HG03558 (cell line): Measurements from ENCODE around the gene FABP7.

Experiments
- ATAC-seq: cut with Tn5 transposase; IDR thresholded peaks from one replicate; pipeline ENCODE4 v1.9.1; 2021; ENCODE audit warnings: moderate number of reproducible peaks; ENCODE audit not compliant: unreplicated experiment; ENCODE audit errors: extremely low read depth

Gene FABP7

DNA sequence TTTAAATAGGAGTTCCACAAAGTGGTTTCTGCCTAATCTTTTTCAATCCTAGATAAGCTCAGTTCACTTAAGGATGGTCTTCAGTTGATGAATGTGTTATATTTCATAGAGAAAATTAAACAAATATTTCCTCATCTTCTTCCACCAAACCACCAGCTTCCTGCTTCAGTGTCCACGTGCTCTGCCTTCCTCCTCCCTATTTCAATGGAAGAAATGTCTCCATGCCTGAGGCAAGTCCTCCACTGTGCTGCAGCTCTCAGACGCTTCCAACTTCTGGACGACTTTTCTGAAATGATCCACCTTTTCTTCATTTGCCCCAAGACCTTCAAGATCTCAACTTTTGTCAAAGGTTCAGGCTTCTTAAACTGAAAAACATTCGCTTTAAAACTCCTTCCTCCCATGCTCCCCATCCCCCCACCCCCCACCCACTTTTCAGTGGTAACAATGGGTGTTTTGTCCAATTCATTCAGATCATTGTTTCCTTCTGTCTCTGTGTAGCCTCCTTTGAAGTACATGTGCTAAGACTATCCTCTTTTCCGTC, 25.3 kb upstream of the FABP7 start:
- ATAC-seq: no peak

DNA sequence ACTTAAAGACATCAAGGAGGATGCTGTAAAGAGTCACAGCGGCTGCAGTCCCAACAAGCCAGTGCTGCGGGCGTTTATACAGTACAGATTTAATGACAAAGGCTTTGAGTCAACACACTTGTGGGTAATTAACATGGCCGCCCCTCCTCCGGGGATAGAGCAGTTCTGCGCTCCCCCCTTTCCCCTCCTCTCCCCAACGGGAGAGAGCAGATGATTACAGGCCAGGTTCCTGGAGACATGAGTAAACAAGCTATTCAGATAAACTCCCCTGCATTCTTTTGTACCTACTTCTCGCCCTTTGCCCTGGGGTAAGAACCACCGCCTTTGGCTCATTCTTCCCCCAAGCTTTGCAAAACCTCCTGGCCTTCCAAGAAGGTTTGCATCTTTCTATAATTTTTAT, 23.6 kb upstream of the FABP7 start:
- no peak for ATAC-seq

DNA sequence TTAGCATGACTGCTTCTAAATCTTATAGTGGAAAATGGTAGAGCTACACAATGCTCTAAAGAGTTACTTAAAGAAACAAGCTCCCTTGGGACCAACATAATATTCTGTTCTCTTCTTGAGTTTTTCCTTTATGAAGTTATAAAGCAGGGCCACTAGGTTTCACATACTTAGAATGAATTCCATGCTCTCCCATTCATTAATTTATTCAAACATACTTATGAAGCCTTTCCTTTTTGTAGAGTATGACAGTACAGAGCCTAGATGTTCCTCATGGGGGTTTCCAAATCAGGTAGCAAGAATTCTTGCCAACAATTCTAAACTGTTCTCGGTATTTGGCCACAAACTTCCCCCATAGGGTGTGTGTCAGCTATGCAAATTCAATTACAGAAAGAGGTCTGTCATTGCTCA, 20.6 kb upstream of the FABP7 start:
- ATAC-seq: peak; percentile 98

DNA sequence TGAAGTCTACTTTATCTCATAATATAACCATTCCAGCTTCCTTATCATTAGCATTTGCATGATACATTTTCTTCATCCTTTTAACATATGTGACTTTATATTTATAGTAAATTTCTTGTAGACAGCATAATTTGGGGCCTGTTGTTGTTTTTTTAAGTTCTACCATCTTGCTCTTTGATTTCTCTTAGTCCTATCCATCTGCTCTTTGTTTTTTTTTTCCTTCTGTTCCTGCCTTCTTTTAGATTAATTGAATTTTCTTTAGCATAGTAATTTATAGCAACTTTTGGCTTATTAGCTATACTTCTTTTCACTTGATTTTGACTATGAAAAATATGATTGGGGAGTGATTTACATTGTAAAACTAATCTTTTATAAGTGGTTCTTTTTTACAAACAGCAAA, 19.2 kb upstream of the FABP7 start:
- no peak for ATAC-seq

DNA sequence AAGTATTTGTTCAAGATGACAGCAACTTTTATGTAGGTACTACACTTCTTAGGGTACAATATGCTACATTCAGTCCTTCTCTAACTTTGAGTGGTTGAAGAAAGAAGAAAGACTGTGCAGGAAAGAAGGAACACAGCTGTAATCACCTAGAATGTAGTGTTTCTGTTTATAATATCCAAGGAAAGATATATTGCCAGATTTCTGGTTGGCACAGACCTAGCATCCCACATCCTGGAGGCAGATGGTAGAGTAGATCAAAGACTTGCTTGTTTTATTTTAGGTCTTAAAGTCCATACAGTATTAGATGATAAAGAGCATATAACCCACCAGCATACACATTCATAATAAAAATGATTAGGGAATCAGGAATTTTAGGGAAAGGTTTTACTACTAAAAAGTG, 13.3 kb upstream of the FABP7 start:
- no peak for ATAC-seq

DNA sequence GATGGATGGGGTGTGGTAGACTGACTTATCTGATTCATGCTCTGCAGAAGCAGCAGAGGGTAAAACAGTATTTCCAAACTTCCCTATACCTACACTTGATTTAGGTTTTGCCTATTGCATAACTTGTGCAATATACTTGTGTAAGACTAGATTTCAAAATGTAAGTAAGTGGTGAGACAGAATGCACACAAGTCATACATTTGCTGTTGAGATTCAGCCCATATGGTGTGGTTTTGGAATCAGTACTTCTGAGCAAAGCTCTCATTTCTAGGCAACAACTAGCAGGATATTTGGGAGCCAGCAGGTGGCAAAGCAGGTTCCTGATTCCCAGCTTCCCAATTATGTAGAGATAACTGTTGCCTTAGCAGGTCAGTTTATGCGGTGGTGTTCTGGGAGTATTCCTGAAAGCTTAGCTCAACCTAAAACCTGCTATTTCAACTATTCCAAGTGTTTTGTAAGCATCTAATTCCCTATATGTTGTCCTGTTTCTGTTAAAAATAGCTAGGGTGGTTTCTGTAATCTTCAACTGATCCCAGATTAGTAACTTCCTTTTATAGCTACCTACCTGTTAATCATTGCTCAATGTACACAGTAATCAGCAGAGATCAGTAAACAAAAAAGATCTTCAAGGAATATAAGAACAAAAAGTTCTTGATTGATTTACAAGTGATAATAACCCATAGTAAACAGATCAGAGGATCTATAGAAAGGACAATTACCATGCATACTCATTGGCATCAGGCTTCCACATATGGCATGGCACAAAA, 8.5 kb upstream of the FABP7 start:
- ATAC-seq: no peak

DNA sequence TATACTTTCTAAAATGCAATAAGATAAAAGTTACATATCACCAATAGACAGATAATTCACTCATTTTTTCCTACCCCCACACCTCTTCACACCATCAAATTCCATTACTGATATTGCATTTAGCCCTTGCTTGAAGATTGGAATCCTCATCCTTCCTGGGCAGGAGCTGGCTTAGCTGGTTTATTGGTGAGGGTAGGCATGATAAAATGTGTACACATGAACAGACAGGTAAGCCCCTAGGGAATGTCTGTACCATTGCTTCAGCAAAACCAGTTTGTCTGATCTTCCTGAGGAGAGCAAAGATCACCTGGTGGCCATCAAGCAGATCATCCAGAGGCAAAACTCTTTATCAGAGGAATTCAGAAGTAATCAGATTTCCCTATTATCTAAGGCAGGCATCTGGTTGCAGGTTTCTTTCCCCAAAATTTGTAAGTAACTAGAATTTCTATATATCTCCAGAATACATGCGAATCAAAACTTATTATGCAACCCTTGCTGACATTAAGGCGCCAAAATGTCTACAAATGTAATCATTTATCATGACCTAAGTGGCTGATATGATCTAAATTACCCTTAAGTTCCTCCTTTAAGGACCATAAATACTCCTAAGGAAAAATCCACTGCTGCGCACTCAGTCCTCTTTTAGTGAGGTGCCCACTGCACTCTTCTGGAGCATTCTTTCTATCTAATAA, 6.6 kb upstream of the FABP7 start:
- no peak for ATAC-seq

DNA sequence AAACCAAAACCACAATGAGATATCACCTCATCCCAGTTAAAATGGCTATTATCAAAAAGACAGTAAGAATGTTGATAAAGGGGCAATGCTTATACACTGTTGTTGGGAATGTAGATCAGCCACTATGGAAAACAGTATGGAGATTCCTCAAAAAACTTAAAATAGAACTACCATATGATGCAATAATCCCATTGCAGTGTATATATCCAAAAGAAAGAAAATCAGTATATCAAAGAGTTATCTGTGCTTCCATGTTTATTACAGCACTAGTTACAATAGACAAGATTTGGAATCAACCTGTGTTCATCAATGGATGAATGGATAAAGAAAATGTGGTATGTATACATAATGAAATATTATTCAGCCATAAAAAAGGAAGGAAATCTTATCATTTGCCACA, 3.5 kb upstream of the FABP7 start:
- ATAC-seq: no peak

DNA sequence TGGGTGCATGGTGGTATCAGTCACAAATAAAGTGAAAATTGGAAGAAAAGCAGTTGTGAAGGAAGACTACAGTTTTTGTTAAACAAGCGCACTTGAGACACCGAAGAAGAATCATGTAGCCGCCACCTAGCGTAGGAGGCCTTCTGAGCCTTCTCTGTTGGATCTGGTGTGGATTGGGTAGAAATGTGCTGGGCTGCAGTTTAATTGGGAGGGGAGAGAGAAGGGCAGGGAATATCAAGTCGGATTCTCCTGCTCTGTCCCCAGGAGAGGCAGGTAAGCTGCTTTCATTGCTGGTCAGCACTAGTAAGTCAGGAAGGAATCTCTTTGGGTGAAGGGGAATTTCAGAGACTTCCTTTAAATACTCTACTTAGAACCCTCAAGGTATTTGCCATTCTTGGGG, 1.2 kb upstream of the FABP7 start:
- no peak for ATAC-seq

DNA sequence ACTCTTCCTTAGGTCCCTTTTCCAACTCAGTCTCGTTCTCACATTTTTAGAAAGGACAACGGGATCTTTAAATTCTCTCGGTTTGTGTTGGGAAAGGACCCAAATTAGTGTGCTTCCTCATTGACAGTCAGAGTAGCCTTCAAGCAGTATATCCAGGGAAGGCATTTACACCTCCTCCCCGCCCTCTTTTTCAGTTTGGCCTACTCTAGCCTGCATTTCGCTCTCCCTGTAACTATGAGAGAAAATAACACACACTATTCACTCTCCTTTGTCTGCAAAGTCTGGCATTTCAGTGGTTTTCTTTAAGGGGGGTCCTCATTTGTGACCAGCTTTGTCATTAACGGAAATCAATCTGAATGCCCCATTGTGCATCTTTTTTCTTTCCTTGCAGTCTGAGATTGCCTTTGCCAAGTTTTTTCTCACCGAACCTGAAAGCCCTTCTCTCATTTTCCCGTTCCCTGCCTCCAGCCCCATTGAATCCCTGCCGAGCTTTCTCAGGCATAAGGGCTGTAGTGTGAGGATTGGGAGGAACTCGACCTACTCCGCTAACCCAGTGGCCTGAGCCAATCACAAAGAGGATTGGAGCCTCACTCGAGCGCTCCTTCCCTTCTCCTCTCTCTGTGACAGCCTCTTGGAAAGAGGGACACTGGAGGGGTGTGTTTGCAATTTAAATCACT, 393 bp upstream of the FABP7 start:
- no peak for ATAC-seq

DNA sequence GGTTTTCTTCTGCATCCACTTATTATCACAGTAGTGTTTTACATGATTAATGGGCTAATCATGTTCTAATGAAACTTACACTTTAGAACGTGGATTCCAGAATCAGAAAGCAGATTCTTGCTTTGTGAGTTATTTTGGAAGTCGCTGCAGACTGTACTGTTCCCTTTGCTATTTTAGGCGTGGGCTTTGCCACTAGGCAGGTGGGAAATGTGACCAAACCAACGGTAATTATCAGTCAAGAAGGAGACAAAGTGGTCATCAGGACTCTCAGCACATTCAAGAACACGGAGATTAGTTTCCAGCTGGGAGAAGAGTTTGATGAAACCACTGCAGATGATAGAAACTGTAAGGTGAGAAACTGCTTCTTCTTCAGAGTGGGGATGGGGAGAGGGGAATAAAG, 598 bp downstream of the FABP7 start:
- no peak for ATAC-seq

DNA sequence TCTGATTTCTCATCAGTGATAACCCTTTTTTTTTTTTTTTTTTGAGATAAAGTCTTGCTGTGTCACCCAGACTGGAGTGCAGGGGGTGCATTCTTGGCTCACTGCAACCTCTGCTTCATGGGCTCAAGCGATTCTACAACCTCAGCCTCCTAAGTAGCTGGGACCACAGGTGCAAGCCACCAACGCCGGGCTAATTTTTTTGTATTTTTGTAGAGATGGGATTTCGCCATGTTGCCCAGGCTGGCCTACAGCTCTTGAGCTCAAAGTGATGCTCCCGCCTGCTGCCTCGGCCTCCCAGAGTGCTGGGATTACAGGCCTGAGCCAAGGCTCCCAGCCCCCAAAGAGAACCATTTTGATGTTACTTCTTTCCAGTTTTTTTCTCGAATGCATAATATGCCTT, 2.2 kb downstream of the FABP7 start:
- no peak for ATAC-seq

DNA sequence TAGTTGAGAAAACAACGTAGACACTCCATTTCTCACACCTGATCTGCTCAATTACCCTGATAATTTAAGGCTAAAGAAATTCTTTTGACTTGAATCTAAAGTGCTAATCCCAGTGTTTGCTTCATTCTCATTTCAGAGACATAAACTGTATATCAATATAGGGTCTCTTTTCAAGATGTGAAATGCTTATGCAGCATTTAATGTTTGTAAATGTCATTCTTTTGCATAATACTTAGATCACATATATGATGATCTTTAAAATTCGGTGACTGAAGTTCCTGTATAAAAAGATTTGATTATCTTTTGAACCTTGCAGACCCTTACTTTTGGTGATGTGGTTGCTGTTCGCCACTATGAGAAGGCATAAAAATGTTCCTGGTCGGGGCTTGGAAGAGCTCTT, 3.9 kb downstream of the FABP7 start:
- no peak for ATAC-seq

DNA sequence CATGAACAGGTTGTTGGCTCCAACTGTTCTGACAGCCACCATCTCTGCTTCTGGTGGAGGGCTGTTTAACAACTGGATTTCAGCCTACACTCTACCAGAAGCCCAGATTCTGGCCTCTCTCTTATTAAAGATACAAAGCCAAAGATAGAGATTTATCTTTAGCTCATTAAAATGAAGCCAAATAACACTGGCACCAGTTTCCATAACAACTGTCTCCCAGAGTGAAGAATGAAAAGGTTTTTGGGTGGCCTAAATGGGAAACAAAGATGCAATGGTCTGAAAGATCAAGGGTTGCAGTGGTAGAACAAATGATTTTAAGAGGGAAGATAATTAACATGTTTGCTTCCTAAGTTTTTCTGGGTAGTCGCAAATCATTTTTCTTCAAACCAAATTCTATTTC, 6.4 kb downstream of the FABP7 start:
- ATAC-seq: no peak

DNA sequence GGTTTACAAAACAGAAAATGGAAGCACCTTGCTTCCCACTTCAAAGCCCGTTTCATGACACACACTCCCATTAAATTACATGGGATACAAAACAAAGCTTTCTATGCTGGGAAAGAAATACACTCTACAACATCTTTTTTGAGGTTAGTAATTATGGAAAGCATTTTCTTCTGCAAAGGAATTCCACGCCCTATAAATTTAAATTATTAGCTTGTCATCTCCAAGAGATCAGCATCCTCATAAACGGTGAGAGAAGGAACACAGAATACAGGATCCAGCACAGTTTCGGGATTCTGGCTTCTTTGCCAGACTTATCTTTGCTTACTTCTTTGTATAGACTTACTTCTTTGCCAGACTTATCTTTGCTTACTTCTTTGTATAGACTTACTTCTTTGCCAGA, 8.2 kb downstream of the FABP7 start:
- ATAC-seq: no peak

DNA sequence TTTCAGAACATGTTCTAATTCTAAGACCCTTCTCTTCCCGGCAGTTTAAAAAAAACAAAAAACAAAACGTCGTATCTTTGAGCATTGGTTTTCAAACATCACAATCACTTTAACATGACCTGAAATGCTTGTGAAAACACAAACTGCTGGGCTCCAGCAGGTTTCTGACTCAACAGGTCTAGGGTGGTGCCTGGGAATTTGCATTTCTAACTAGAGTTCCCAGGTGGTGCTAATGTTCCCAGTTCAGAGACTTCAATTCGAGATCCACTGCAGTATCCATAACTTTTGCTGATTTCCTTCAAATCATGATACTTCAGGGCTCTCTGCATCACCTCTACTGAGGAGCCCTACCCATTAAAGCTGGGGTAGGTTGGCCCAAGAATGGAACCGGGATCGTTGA, 8.7 kb downstream of the FABP7 start:
- no peak for ATAC-seq

DNA sequence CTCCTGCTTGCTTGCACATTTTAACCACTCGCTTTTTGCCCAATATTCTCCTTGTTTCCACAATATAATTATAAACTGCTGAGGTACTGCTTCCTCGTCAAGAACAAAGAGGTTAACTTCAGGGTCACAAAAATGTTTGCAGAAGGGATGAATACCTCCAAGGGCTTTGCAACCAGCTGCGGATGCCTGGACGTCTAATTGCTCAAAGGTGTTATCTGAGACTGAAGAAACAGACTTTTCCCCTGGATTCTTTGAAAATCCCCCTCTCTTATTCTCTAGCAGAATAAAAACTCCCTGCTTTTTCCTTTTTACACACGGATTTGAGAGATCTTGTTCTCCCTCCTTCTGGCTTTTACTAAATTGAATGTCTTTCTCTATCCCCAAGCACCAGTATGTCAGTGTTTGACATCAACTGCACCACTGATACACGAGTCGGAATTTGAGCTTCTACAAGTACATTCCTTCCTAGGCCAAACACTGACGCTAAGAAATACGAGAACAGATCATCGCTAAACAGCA, 9.2 kb downstream of the FABP7 start:
- no peak for ATAC-seq

DNA sequence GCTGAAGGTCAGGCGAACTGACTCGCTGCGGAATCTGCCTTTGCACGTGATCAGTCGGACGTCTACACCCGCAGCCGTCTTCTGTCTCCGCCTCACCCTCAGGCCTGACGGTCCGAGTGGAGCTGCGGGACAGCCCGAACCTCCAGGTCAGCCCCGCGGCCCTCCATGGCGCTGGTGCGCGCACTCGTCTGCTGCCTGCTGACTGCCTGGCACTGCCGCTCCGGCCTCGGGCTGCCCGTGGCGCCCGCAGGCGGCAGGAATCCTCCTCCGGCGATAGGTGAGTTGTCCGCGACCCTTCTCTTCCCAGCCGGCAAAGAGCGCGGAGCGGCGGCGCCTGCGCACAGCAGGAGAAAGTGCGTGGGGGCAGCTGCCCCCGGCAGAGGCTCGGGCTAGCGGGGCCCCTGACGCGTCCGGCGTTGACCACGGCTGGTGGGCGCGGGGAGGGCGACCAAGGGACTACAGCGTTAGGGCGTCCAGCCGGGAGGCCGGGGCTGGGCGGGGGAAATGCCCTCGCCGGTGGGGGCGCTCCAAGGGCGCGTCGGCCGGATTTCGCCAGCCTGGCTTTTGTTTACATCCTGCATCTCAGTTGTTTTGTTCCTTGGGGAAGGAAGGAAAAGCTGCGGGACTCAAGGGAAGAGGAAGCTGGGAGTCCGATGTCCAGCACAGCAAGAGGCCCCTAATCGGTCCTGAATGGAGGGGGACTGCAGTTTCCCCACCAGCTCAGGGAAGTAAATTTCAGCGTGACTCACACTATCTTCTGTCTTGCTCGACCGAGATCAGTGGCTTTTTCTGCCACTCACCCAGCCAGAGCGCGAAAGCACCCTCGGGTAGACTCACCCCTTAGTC, 9.9 kb downstream of the FABP7 start, which contains the start of gene SMPDL3A:
Gene SMPDL3A (plus strand): TSS at position 77 of the 846 bp plus-strand sequence. CDS start 89 bp downstream, at position 166.
- peak; percentile 47 for ATAC-seq

DNA sequence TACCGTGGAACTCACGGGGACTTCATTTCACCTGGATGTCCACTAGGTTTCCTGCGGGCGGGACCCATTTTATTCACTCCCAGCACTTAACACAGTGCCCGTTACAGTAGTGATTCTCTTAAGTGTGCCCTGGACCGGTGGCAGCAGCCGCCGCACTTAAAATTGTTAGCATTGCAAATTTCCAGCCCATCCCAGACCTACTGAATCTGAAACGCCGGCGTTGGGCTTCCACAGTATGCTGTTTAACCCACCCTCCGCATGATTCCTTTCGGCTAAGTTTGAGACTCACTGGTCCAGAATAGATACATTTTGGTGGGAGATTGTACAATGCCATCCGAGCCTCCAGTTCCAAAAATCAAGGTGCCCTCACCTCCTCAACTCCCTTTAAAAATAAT, 10.5 kb downstream of the FABP7 start:
- no peak for ATAC-seq
